IMR-90 (cell line): Measurements from ENCODE around the gene BNIP5. TPM values are rescaled to one million over a fixed set of nuclear protein-coding genes. Genes with fewer than 3 reads are reported as not detected.

Source experiments
- ATAC-seq: fragments of 200-7000 bp; cut with Tn5 transposase; 2 replicates; pipeline ENCODE4 v1.9.1; 2020; ENCODE audit warnings: low read depth, mild to moderate bottlenecking, moderate library complexity
- BruUV-seq: library from RNA; stranded (reverse); fragments of 400-500 nt; replicated peaks from 2 replicates; lab custom pipeline; 2021; lab: Mats Ljungman, UMichigan
- CTCF ChIA-PET: fragments of 300-600 bp; formaldehyde crosslinking; extraction: SDS; loops from one replicate; lab custom pipeline; 2021; ENCODE audit warnings: antibody characterized with exemption; lab: Yijun Ruan, JAX
- POLR2A ChIA-PET: fragments of 300-600 bp; sonication (Branson Sonifier 250); formaldehyde crosslinking; loops from one replicate; lab custom pipeline; 2022; ENCODE audit warnings: antibody characterized with exemption; ENCODE audit not compliant: unreplicated experiment; lab: Charles Lee
- DNase-seq: peaks from one replicate; pipeline ENCODE4 v3.0.0; 2013
- H2AFZ ChIP-seq: replicated peaks from 2 replicates; pipeline ENCODE3; 2013; ENCODE audit warnings: low read length, mild to moderate bottlenecking; ENCODE audit not compliant: poor library complexity
- H2AK5ac ChIP-seq: 2 replicates; pipeline ENCODE4 v1.6.1; 2013; ENCODE audit warnings: low read depth, low read length, inconsistent platforms
- H2AK9ac ChIP-seq: replicated peaks from 2 replicates; pipeline ENCODE3; 2013; ENCODE audit warnings: mild to moderate bottlenecking, low read depth, low read length, moderate library complexity; ENCODE audit not compliant: poor library complexity
- H2BK120ac ChIP-seq: 2 replicates; pipeline ENCODE4 v1.6.1; 2013; ENCODE audit warnings: low read depth, low read length, inconsistent platforms
- H2BK15ac ChIP-seq: 3 replicates; pipeline ENCODE4 v1.6.1; 2013; ENCODE audit warnings: low read depth, low read length, inconsistent platforms
- H2BK20ac ChIP-seq: 2 replicates; pipeline ENCODE4 v1.6.1; 2013; ENCODE audit warnings: low read depth, mild to moderate bottlenecking, inconsistent platforms, low read length, moderate library complexity
- H2BK5ac ChIP-seq: 2 replicates; pipeline ENCODE4 v1.6.1; 2013; ENCODE audit warnings: mild to moderate bottlenecking, low read depth, low read length, inconsistent platforms; ENCODE audit not compliant: poor library complexity, severe bottlenecking
- H3K14ac ChIP-seq: replicated peaks from 2 replicates; pipeline ENCODE4 v1.6.1; 2013; ENCODE audit warnings: low read depth, low read length, inconsistent platforms
- H3K18ac ChIP-seq: 2 replicates; pipeline ENCODE4 v1.6.1; 2013; ENCODE audit warnings: low read depth, low read length, control low read depth
- H3K23ac ChIP-seq: 2 replicates; pipeline ENCODE4 v1.6.1; 2013; ENCODE audit warnings: low read depth, low read length, inconsistent platforms
- H3K27ac ChIP-seq: 2 replicates; pipeline ENCODE4 v1.5.1; 2013; ENCODE audit warnings: mild to moderate bottlenecking, control low read depth, low read length; ENCODE audit not compliant: insufficient read depth
- H3K27me3 ChIP-seq: 2 replicates; pipeline ENCODE4 v1.6.1; 2013; ENCODE audit warnings: low read length; ENCODE audit not compliant: control insufficient read depth, insufficient read depth
- H3K36me3 ChIP-seq: 2 replicates; pipeline ENCODE4 v1.6.1; 2013; ENCODE audit warnings: low read length, mixed read lengths; ENCODE audit not compliant: control insufficient read depth, insufficient read depth
- H3K4ac ChIP-seq: 2 replicates; pipeline ENCODE4 v1.6.1; 2013; ENCODE audit warnings: low read depth, low read length, inconsistent platforms
- H3K4me1 ChIP-seq: 2 replicates; pipeline ENCODE4 v1.6.1; 2013; ENCODE audit warnings: low read length, mixed read lengths; ENCODE audit not compliant: control insufficient read depth, insufficient read depth
- H3K4me2 ChIP-seq: 2 replicates; pipeline ENCODE4 v1.6.1; 2013; ENCODE audit warnings: low read depth, mild to moderate bottlenecking, control low read depth, low read length, moderate library complexity
- H3K4me3 ChIP-seq: 2 replicates; pipeline ENCODE4 v1.5.1; 2013; ENCODE audit warnings: low read depth, mild to moderate bottlenecking, control low read depth, low read length, moderate library complexity; ENCODE audit not compliant: insufficient read depth
- H3K56ac ChIP-seq: 2 replicates; pipeline ENCODE4 v1.6.1; 2013; ENCODE audit warnings: low read length, inconsistent platforms; ENCODE audit not compliant: insufficient read depth; ENCODE audit errors: extremely low read depth
- H3K79me1 ChIP-seq, 2 experiments: 2 replicates each; pipeline ENCODE4 v1.6.1; 2013; ENCODE audit warnings: low read length in 2 of 2, inconsistent platforms in 1 of 2, low read depth in 1 of 2
- H3K9ac ChIP-seq: 2 replicates; pipeline ENCODE4 v1.6.1; 2013; ENCODE audit warnings: low read depth, low read length, control low read depth
- H3K9me1 ChIP-seq: 2 replicates; pipeline ENCODE4 v1.6.1; 2013; ENCODE audit warnings: low read length, inconsistent platforms; ENCODE audit not compliant: insufficient read depth
- H3K9me3 ChIP-seq: 2 replicates; pipeline ENCODE4 v1.6.1; 2013; ENCODE audit warnings: low read length; ENCODE audit not compliant: control insufficient read depth, insufficient read depth
- H4K20me1 ChIP-seq: 2 replicates; pipeline ENCODE4 v1.6.1; 2013; ENCODE audit warnings: low read length, inconsistent platforms; ENCODE audit not compliant: insufficient read depth
- H4K5ac ChIP-seq: 2 replicates; pipeline ENCODE4 v1.6.1; 2013; ENCODE audit warnings: mild to moderate bottlenecking, low read depth, low read length, control low read depth
- H4K8ac ChIP-seq, 2 experiments: 2 replicates each; pipeline ENCODE4 v1.6.1; 2013; ENCODE audit warnings: low read depth in 2 of 2, low read length in 2 of 2, control low read depth in 1 of 2, inconsistent platforms in 1 of 2
- H4K91ac ChIP-seq: 2 replicates; pipeline ENCODE4 v1.6.1; 2013; ENCODE audit warnings: low read depth, low read length, inconsistent platforms; ENCODE audit not compliant: insufficient read depth
- BHLHE40 ChIP-seq: fragments of 150-350 bp; IDR thresholded peaks from 2 replicates; pipeline ENCODE4 v1.6.1; 2016; ENCODE audit warnings: mild to moderate bottlenecking, low read depth, low read length
- CEBPB ChIP-seq: IDR thresholded peaks from 2 replicates; pipeline ENCODE4 v1.6.1; 2012; ENCODE audit warnings: low read depth, low read length, improper control_type of control experiment
- CHD1 ChIP-seq: IDR thresholded peaks from 2 replicates; pipeline ENCODE4 v1.6.1; 2012; ENCODE audit warnings: low read depth, low read length, improper control_type of control experiment
- CTCF ChIP-seq: conservative IDR thresholded peaks from 2 replicates; pipeline ENCODE4 v1.5.1; 2012; ENCODE audit warnings: mild to moderate bottlenecking, low read depth, low read length, improper control_type of control experiment
- ELK1 ChIP-seq: fragments of 150-350 bp; IDR thresholded peaks from 2 replicates; pipeline ENCODE4 v1.6.1; 2016; ENCODE audit warnings: low read depth, mild to moderate bottlenecking, low read length, moderate library complexity, borderline replicate concordance
- FOS ChIP-seq: fragments of 150-350 bp; IDR thresholded peaks from 2 replicates; pipeline ENCODE4 v1.6.1; 2016; ENCODE audit warnings: low read depth, low read length
- MAFK ChIP-seq: IDR thresholded peaks from 2 replicates; pipeline ENCODE4 v1.6.1; 2012; ENCODE audit warnings: low read depth, low read length, improper control_type of control experiment
- MAZ ChIP-seq: IDR thresholded peaks from 2 replicates; pipeline ENCODE4 v1.6.1; 2012; ENCODE audit warnings: low read depth, mild to moderate bottlenecking, low read length, improper control_type of control experiment, moderate library complexity, borderline replicate concordance
- MXI1 ChIP-seq: IDR thresholded peaks from 2 replicates; pipeline ENCODE4 v1.6.1; 2012; ENCODE audit warnings: low read depth, mild to moderate bottlenecking, low read length, moderate library complexity, borderline replicate concordance
- NFE2L2 ChIP-seq: fragments of 150-350 bp; IDR thresholded peaks from 2 replicates; pipeline ENCODE4 v1.6.1; 2016; ENCODE audit warnings: low read depth, mild to moderate bottlenecking, low read length
- POLR2A ChIP-seq: IDR thresholded peaks from 2 replicates; pipeline ENCODE4 v1.6.1; 2012; ENCODE audit warnings: mild to moderate bottlenecking, low read depth, low read length
- RAD21 ChIP-seq: IDR thresholded peaks from 2 replicates; pipeline ENCODE4 v1.6.1; 2012; ENCODE audit warnings: low read length, improper control_type of control experiment
- RCOR1 ChIP-seq: IDR thresholded peaks from 2 replicates; pipeline ENCODE4 v1.6.1; 2012; ENCODE audit warnings: mild to moderate bottlenecking, low read length, improper control_type of control experiment; ENCODE audit not compliant: insufficient replicate concordance
- RFX5 ChIP-seq: IDR thresholded peaks from 2 replicates; pipeline ENCODE4 v1.8.0; 2012; ENCODE audit warnings: low read depth, mild to moderate bottlenecking, low read length, moderate library complexity
- SMC3 ChIP-seq: fragments of 150-350 bp; IDR thresholded peaks from 2 replicates; pipeline ENCODE4 v1.6.1; 2016; ENCODE audit warnings: low read depth, mild to moderate bottlenecking, antibody characterized with exemption, low read length, moderate library complexity
- USF2 ChIP-seq: fragments of 150-350 bp; IDR thresholded peaks from 2 replicates; pipeline ENCODE4 v1.6.1; 2017; ENCODE audit warnings: mild to moderate bottlenecking, antibody characterized with exemption, low read length, low read depth
- WGBS, 2 experiments: methylation state at CpG; one replicate each; pipeline versions ENCODE4 v1.1.5 to v1.1.7; 2013; ENCODE audit warnings: missing lambda C conversion rate in 2 of 2; ENCODE audit not compliant: insufficient read length in 1 of 2; ENCODE audit errors: extremely low coverage in 2 of 2; 5-methylcytosine and 5-hydroxymethylcytosine counted together
- dilution Hi-C: fragments of 300-500 bp; cut with HindIII; formaldehyde crosslinking; loops from one replicate; pipeline ENCODE4 v1.14.3; 2018; ENCODE audit warnings: low sequenced_read_pairs; ENCODE audit not compliant: unreplicated experiment
- in situ Hi-C: fragments of 300-500 bp; cut with MboI; formaldehyde crosslinking; loops from 3 replicates; pipeline ENCODE4 v1.14.3; 2019; ENCODE audit warnings: low sequenced_read_pairs, inconsistent platforms, mixed read lengths
- intact Hi-C: fragments of 100-400 bp; cut with micrococcal nuclease; formaldehyde crosslinking; loops from 2 replicates; pipeline ENCODE4 v1.10.0; 2022
- polyA plus RNA-seq, 3 experiments: library from polyadenylated mRNA; depleted of rRNA; stranded (reverse); fragments of >200 nt; gene quantifications; 2 replicates each; pipeline ENCODE4 v1.2.3, GENCODE V29; 2012; ENCODE audit warnings: low replicate concordance in 1 of 3
- total RNA-seq: library from RNA; depleted of rRNA; stranded (reverse); fragments of >200 nt; gene quantifications from 2 replicates; pipeline ENCODE4 v1.2.3, GENCODE V29; 2012

BNIP5 gene
- total and polyA plus RNA-seq, 2 of the 4 experiments (the other 2 are of a cell fraction), result not detected

- H4K20me1 ChIP-seq, result no peaks in the 10 kb centered on the region; the same call in 1 of the 2 replicates
- dilution Hi-C loops, result no loop called here
- H3K36me3 ChIP-seq, result no peaks in the 10 kb centered on the region
- intact Hi-C loops, result no loop called here
- no peak overlapping the region for H3K56ac ChIP-seq
- H2AFZ ChIP-seq, result no peak overlapping the region
- H3K18ac ChIP-seq, result no peak overlapping the region
- BruUV-seq, result no TSS peak
- no peak overlapping the region for H2BK20ac ChIP-seq
- no peak overlapping the region for H3K4ac ChIP-seq
- H3K4me1 ChIP-seq, result no peaks in the 10 kb centered on the region
- TF ChIP-seq MXI1 (no peak), CTCF (no peak), BHLHE40 (no peak), SMC3 (no peak), NFE2L2 (no peak), ELK1 (no peak), FOS (no peak), MAZ (no peak), USF2 (no peak), CEBPB (no peak), CHD1 (no peak), POLR2A (no peak), RAD21 (no peak), MAFK (no peak), RFX5 (no peak), RCOR1 (no peak)
- H3K79me1 ChIP-seq, result no peaks in the 10 kb centered on the region
- no peak overlapping the region for H2AK9ac ChIP-seq
- no peak overlapping the region for H4K91ac ChIP-seq
- no peak overlapping the region for H3K23ac ChIP-seq
- H3K9me3 ChIP-seq, result no peaks in the 10 kb centered on the region
- no peak overlapping the region for H2BK120ac ChIP-seq
- H3K14ac ChIP-seq, result no peak overlapping the region
- CTCF ChIA-PET, result no interaction called here
- no peak overlapping the region for H3K4me3 ChIP-seq
- no peak overlapping the region for H2BK15ac ChIP-seq
- H3K4me2 ChIP-seq, result no peak overlapping the region
- WGBS, 2 experiments, result no CpG with 5 or more reads among the region's 1 CpG
- H4K5ac ChIP-seq, result no peak overlapping the region
- peaks cover 61% of the 10 kb centered on the region for H3K27me3 ChIP-seq
- H2BK5ac ChIP-seq, result no peak overlapping the region
- in situ Hi-C loops, result no loop called here
- ATAC-seq (no peak), DNase-seq (no peak)
- no peaks in the 10 kb centered on the region for H3K9me1 ChIP-seq
- no peak overlapping the region for H4K8ac ChIP-seq
- H3K9ac ChIP-seq, result no peak overlapping the region
- POLR2A ChIA-PET, result no interaction called here
- H2AK5ac ChIP-seq, result no peak overlapping the region
- no peak overlapping the region for H3K27ac ChIP-seq
Observed at GRCh38 chr6:36285797-36286196, 50.9 kb downstream of the BNIP5 start.
